Fibroblast of villous mesenchyme (primary cell): ENCODE results near the gene LAMC1. TPM values are rescaled to one million over a fixed set of nuclear protein-coding genes. Genes with fewer than 3 reads are reported as not detected.

ENCODE experiments used
- DNase-seq: peaks from one replicate; pipeline ENCODE4 v3.0.0-alpha.2; 2010; ENCODE audit warnings: low read depth
- H3K4me3 ChIP-seq: 2 replicates; pipeline ENCODE4 v1.5.1; 2011; ENCODE audit warnings: low read depth, mild to moderate bottlenecking, low read length
- total RNA-seq: library from RNA; depleted of rRNA; stranded (reverse); fragments of >200 nt; gene quantifications from 2 replicates; pipeline ENCODE4 v1.2.3, GENCODE V29; 2012
- TF ChIP-seq, protein P1 (sequence below): IDR thresholded peaks from 2 replicates; pipeline ENCODE4 v1.5.1; 2012; ENCODE audit warnings: low read depth, mild to moderate bottlenecking, low read length; ENCODE audit not compliant: insufficient read depth

Gene LAMC1
- total RNA-seq, 1 donor = 761 TPM

DNA sequence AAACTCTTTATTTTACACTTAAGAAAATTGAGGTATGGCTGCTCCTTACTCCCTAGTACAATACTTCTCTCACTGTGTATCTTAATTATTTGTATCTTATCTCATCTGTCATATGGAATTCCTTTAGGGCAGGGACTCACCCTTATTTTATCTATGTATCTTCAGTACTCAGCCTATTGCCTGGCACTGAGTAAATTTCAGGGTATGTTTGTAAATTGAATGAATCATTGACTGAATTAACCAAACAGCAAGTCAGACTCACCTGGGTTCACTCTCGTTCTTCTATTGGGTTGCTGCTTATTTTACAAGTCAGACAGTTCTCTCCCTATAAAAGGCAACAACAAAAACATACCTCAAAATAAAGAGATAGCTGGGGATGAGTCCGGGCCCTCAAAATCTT, 63.8 kb downstream of the LAMC1 start:
- no peak overlapping the region for H3K4me3 ChIP-seq
- TF ChIP-seq, protein P1, sequence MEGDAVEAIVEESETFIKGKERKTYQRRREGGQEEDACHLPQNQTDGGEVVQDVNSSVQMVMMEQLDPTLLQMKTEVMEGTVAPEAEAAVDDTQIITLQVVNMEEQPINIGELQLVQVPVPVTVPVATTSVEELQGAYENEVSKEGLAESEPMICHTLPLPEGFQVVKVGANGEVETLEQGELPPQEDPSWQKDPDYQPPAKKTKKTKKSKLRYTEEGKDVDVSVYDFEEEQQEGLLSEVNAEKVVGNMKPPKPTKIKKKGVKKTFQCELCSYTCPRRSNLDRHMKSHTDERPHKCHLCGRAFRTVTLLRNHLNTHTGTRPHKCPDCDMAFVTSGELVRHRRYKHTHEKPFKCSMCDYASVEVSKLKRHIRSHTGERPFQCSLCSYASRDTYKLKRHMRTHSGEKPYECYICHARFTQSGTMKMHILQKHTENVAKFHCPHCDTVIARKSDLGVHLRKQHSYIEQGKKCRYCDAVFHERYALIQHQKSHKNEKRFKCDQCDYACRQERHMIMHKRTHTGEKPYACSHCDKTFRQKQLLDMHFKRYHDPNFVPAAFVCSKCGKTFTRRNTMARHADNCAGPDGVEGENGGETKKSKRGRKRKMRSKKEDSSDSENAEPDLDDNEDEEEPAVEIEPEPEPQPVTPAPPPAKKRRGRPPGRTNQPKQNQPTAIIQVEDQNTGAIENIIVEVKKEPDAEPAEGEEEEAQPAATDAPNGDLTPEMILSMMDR = no peak
- DNase-seq = no peak

DNA sequence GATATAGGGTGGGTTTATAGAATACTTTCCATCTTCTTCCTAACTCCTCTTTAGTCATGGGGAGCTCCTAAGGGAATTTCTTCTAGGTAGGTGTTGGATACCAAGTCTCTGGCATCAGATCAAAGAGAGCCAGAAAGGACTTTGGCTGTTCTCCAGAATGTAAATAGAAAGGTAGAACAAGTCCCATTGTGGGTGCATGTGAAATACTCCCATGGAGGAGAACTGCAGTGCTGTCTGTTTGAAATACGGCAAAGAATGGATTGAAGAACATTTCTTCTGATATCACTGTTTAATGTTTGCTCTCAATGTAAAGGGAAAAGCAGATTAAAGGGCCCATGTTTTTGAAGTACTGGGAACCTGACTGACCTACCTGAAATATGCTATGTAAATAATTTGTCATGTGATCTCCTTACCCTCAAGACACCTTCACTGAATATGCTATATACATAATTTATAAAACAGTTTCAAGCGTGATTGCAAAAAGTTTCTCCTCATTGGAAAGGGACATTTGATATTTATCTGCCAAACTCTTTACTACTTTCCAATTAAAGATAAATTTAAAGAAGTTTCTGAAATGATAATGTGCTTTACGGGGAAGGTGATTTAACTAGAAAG, 65.9 kb downstream of the LAMC1 start:
- no peak overlapping the region for H3K4me3 ChIP-seq
- TF ChIP-seq, protein P1 = no peak
- DNase-seq = no peak

DNA sequence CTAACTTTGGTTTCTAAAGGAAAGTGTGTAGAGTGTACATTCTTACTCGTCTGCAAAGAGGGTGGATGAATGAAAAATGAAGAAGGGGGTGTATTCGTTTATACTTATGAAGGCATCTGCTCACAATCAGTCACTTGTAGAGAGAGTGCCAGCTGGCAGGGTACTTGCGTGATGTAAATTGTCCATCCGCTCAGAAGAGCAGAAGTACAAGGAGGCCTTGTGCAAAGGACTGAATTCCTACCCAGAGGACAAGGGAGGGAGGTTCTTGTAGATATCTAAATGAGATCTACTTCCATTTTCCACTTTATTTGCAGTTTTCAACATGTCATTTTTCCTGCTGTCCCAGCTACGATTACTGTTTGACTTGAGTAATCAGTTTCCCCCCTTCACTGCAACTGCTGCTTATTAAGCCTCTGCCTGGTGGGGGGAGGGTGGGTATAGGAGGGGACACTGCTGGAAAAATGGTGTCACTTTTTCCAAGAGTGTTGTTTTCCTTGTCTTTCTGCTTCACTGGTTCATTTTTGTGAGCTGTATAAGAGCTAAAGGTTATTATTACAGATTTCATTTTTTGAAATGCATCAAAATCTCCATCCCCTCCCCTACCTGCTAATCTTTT, 67.3 kb downstream of the LAMC1 start:
- H3K4me3 ChIP-seq = no peak overlapping the region
- DNase-seq = peak; percentile 70
- TF ChIP-seq, protein P1 = no peak

DNA sequence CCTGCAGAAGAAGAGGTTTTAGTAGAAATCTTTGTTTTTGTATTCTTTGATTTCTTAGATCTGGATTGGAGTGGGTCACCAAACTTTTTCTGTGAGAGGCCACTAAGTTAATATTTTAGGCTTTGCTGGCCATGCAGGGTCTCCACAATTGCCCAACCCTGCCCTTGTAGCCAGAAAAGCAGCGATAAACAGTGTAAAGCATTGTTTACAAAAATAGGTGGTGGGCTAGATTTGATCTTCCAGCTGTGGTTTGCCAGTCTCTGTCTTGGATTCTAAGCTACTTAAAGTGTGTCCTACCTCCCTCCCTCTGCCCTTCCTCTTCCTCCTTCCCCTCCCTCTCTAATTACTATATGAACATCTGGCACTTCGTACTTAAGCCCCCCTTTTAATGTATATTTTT, 68.0 kb downstream of the LAMC1 start:
- TF ChIP-seq, protein P1 = no peak
- DNase-seq = no peak
- no peak overlapping the region for H3K4me3 ChIP-seq

DNA sequence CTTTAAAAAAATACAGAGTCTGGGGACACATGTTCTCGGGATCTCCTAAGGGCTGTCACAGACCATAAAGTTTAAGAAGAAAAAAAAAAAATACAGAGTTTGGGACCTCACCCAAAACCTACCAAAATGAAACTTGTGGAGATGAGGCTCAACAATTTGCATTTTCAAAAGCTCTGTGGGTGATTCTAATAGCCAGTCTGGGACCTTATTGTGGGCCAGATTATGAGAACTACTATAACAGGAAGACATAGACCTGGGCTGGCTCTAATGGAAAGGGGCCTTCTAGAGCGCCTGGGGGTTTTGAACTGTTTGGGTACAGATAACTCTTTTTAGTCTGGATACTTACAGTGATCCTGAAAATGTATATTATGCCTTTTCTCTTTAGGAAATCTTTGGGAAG, 69.1 kb downstream of the LAMC1 start:
- H3K4me3 ChIP-seq = no peak overlapping the region
- DNase-seq = no peak
- TF ChIP-seq, protein P1 = no peak

DNA sequence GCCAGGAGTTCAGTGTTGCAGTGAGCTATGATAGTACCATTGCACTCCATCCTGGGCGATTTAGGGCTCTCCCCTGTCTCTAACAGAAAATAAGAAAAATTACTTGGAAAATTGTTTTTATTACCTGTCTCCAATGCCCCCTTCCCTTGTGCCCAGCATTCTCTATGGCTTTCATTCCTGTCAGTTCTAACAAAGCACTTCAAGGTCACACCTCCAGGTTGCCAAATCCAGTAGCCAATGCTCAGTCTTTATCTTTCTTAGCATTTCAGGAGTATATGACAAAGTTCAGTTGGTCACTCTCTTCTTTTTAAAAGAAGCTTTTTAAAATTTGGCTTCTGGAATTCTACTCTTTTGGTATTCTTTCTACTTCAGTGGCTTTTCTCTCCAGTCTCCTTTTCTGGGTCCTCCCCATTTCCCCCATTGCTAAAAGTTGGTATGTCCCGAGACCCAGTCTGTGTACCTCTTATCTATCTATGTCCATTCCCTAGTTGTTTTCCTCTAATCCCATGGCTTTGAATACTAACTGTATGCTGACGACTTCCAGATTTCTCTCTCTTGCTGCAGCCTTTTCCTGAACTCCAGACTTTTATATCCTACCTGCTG, 69.9 kb downstream of the LAMC1 start:
- TF ChIP-seq, protein P1 = no peak
- DNase-seq = peak; percentile 61
- no peak overlapping the region for H3K4me3 ChIP-seq
